HG03064 (cell line): Measurements from ENCODE around the gene HMGN4.
"Not testable (repeated sequence)": the region's sequence is repeated elsewhere in the genome, so short reads cannot be mapped to it uniquely, and the experiment has no call there.

Experiments
- ATAC-seq: cut with Tn5 transposase; IDR thresholded peaks from one replicate; pipeline ENCODE4 v1.9.1; 2021; ENCODE audit warnings: low read depth; ENCODE audit not compliant: unreplicated experiment

The HMGN4 gene

GRCh38 chr6:26537846-26538571 lies at the start of gene HMGN4:
HMGN4 (plus strand) TSS chr6:26538366; CDS start chr6:26545207, 6,841 bp downstream.
- peak; percentile 51 for ATAC-seq

- no peak for ATAC-seq
These were observed 47.9 kb upstream of the HMGN4 start for GRCh38 chr6:26489996-26490964.

- ATAC-seq: no peak
These were observed 46.6 kb upstream of the HMGN4 start for GRCh38 chr6:26491604-26492003.

GRCh38 chr6:26493258-26493657 lies 44.9 kb upstream of the HMGN4 start:
- no peak for ATAC-seq

- no peak for ATAC-seq
These were observed 44.0 kb upstream of the HMGN4 start for GRCh38 chr6:26494117-26494516.

GRCh38 chr6:26495281-26495680 lies 42.9 kb upstream of the HMGN4 start:
- no peak for ATAC-seq

GRCh38 chr6:26497610-26498009 lies 40.6 kb upstream of the HMGN4 start:
- ATAC-seq: no peak

GRCh38 chr6:26500102-26500501 lies 38.1 kb upstream of the HMGN4 start, which contains the start of gene BTN1A1:
BTN1A1 (plus strand) TSS chr6:26500303; CDS start chr6:26501287, 984 bp downstream.
- no peak for ATAC-seq

GRCh38 chr6:26501482-26501986 lies 36.6 kb upstream of the HMGN4 start:
- no peak for ATAC-seq

GRCh38 chr6:26502165-26502564 lies 36.0 kb upstream of the HMGN4 start:
- no peak for ATAC-seq

- ATAC-seq: no peak
These were observed 35.5 kb upstream of the HMGN4 start for GRCh38 chr6:26502626-26503025.

GRCh38 chr6:26507658-26508057 lies 30.5 kb upstream of the HMGN4 start:
- no peak for ATAC-seq

- ATAC-seq: not testable (repeated sequence)
These were observed 27.1 kb upstream of the HMGN4 start for GRCh38 chr6:26511033-26511432.

- no peak for ATAC-seq
These were observed 23.2 kb upstream of the HMGN4 start for GRCh38 chr6:26514984-26515383.

- ATAC-seq: no peak
These were observed 21.4 kb upstream of the HMGN4 start for GRCh38 chr6:26516481-26517427.

GRCh38 chr6:26519359-26519758 lies 18.8 kb upstream of the HMGN4 start:
- ATAC-seq: no peak

- ATAC-seq: peak; percentile 19
These were observed 17.8 kb upstream of the HMGN4 start for GRCh38 chr6:26520237-26520849.

GRCh38 chr6:26520850-26521599 lies 17.1 kb upstream of the HMGN4 start:
- peak; percentile 55 for ATAC-seq
